Peyer's patch (tissue), 4 donors: ENCODE measurements around the gene ACOX3.

Experiments
- CTCF ChIP-seq, 6 experiments: fragments of 450-650 bp in 4 of 6; fragments of 200-600 bp in 2 of 6; sonication (generic) in 1 of 6; IDR thresholded peaks; one replicate each; pipeline ENCODE4 v1.5.1; 2017 to 2019; ENCODE audit warnings: antibody characterized with exemption in 6 of 6, mild to moderate bottlenecking in 3 of 6, moderate library complexity in 1 of 6
- POLR2A ChIP-seq, 2 donors: fragments of 450-650 bp; IDR thresholded peaks; one replicate each; pipeline ENCODE4 v1.5.1; 2017; ENCODE audit warnings: antibody characterized with exemption in 2 of 2, mild to moderate bottlenecking in 2 of 2, moderate library complexity in 2 of 2

DNA sequence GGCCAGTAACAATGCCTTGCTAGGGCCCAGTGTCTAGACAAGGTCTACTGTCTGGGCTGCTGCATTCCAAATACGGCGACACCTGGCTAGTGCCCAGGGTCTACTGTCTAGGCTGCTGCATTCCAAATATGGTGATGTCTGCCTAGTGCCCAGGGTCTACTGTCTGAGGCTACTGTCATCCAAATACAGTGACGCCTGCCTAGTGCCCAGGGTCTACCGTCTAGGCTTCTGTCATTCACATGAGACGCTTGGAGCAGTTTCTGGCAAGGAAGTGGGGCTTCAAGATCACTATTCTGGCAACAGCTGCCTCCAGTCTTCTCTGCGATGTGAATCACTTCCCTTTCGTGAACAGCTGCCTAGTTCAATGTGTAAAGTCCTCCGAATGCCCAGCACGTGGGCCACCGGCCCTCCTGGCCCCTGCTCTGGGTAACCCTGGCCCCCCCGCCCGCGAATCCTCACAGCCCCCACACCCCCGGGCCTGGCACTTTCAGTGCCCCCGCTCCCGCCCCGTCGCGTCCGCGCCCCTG, 12.7 kb downstream of the ACOX3 start:
- TF ChIP-seq CTCF (IDR thresholded peaks at IDR 0.05) (no peak), POLR2A (IDR thresholded peaks at IDR 0.05) (no peak)
